ENCODE results near the gene VGLL2.

VGLL2 gene

DNA sequence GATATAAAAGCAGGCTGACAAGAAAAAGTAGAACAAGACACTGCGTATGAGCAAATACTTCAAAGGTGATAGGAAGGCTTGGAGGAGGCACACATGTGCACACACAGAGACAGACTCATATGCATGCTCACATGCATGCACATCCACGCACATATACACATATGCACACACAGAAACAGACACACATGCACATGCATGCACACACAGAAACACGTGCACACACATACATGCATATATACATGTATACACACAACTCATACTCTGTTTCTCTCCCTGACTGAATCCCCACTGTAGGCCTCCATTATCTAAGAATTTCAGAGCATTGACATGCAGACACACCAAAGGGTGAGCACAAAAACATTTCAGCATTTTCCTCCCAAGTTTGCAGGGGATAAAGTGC lies 43.7 kb downstream of the VGLL2 start:
- H3K36me3 ChIP-seq (ENCODE audit: insufficient read depth, low read length): no peaks in the 10 kb centered on the region
- H3K27me3 ChIP-seq (ENCODE audit: insufficient read depth, low read length, poor library complexity, severe bottlenecking): no peaks in the 10 kb centered on the region
- H3K9me2 ChIP-seq (replicated peaks; ENCODE audit: low read depth, low read length): no peaks in the 10 kb centered on the region
- H3F3A ChIP-seq (ENCODE audit: low read depth): no peaks in the 10 kb centered on the region
- no peaks in the 10 kb centered on the region for H3K79me2 ChIP-seq (ENCODE audit: insufficient read depth, low read length)
- no peaks in the 10 kb centered on the region for H3K9me3 ChIP-seq (ENCODE audit: insufficient read depth, low read depth, low read length)
- no peaks in the 10 kb centered on the region for H4K20me1 ChIP-seq (ENCODE audit: insufficient read depth, low read length, poor library complexity, severe bottlenecking)
- no peak for TF ChIP-seq EZH2phosphoT487 (IDR thresholded peaks at IDR 0.05; ENCODE audit: borderline replicate concordance)
- TF ChIP-seq CTCF (conservative IDR thresholded peaks at IDR 0.05; ENCODE audit: low read length): no peak
- H3K4me1 ChIP-seq (ENCODE audit: insufficient read depth, low read length, poor library complexity, severe bottlenecking): no peaks in the 10 kb centered on the region
- H3K4me2 ChIP-seq (ENCODE audit: low read depth, low read length, poor library complexity, severe bottlenecking): no peak overlapping the region
- no peak overlapping the region for H3K9ac ChIP-seq (ENCODE audit: low read depth, low read length, poor library complexity, severe bottlenecking)
- no peak overlapping the region for H3K4me3 ChIP-seq (ENCODE audit: low read length, poor library complexity, severe bottlenecking)
- H2AFZ ChIP-seq (ENCODE audit: low read length): no peak overlapping the region

DNA sequence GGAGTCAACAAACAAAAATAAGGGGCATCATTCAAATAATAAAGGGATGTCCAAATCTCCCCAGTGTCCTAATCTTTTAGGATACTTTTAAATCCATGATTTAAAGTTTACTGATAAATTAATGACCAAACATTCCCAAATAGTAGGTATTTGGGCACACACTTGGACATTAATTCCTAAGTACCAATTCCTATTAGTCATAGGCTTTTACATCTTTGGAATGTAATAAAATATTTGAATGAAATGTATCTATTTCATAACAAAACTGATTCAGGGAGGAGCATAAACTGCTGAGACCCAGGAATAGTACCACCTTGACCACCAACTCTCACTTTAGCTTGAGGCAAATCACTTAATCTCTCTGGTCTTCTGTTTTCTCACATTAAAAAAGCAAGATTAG lies 44.3 kb downstream of the VGLL2 start:
- Histone ChIP-seq H3K9me2 (replicated peaks; ENCODE audit: low read depth, low read length) (no peaks in the 10 kb centered on the region), H3F3A (ENCODE audit: low read depth) (no peaks in the 10 kb centered on the region), H3K27me3 (ENCODE audit: insufficient read depth, low read length, poor library complexity, severe bottlenecking) (no peaks in the 10 kb centered on the region), H3K4me2 (ENCODE audit: low read depth, low read length, poor library complexity, severe bottlenecking) (no peak overlapping the region), H3K9ac (ENCODE audit: low read depth, low read length, poor library complexity, severe bottlenecking) (no peak overlapping the region), H3K4me1 (ENCODE audit: insufficient read depth, low read length, poor library complexity, severe bottlenecking) (no peaks in the 10 kb centered on the region), H3K36me3 (ENCODE audit: insufficient read depth, low read length) (no peaks in the 10 kb centered on the region), H3K9me3 (ENCODE audit: insufficient read depth, low read depth, low read length) (no peaks in the 10 kb centered on the region), H4K20me1 (ENCODE audit: insufficient read depth, low read length, poor library complexity, severe bottlenecking) (no peaks in the 10 kb centered on the region), H3K4me3 (ENCODE audit: low read length, poor library complexity, severe bottlenecking) (no peak overlapping the region), H2AFZ (ENCODE audit: low read length) (no peak overlapping the region), H3K79me2 (ENCODE audit: insufficient read depth, low read length) (no peaks in the 10 kb centered on the region)
- no peak for TF ChIP-seq CTCF (conservative IDR thresholded peaks at IDR 0.05; ENCODE audit: low read length)
- no peak for TF ChIP-seq EZH2phosphoT487 (IDR thresholded peaks at IDR 0.05; ENCODE audit: borderline replicate concordance)

GRCh38 chr6:117311310-117311709 lies 46.0 kb downstream of the VGLL2 start:
- Histone ChIP-seq H3K27me3 (ENCODE audit: insufficient read depth, low read length, poor library complexity, severe bottlenecking) (no peaks in the 10 kb centered on the region), H3F3A (ENCODE audit: low read depth) (no peaks in the 10 kb centered on the region), H3K9me3 (ENCODE audit: insufficient read depth, low read depth, low read length) (no peaks in the 10 kb centered on the region), H4K20me1 (ENCODE audit: insufficient read depth, low read length, poor library complexity, severe bottlenecking) (no peaks in the 10 kb centered on the region), H3K4me1 (ENCODE audit: insufficient read depth, low read length, poor library complexity, severe bottlenecking) (no peaks in the 10 kb centered on the region), H3K79me2 (ENCODE audit: insufficient read depth, low read length) (no peaks in the 10 kb centered on the region), H2AFZ (ENCODE audit: low read length) (no peak overlapping the region), H3K4me2 (ENCODE audit: low read depth, low read length, poor library complexity, severe bottlenecking) (no peak overlapping the region), H3K9ac (ENCODE audit: low read depth, low read length, poor library complexity, severe bottlenecking) (no peak overlapping the region), H3K4me3 (ENCODE audit: low read length, poor library complexity, severe bottlenecking) (no peak overlapping the region), H3K9me2 (replicated peaks; ENCODE audit: low read depth, low read length) (no peaks in the 10 kb centered on the region), H3K36me3 (ENCODE audit: insufficient read depth, low read length) (no peaks in the 10 kb centered on the region)
- TF ChIP-seq EZH2phosphoT487 (IDR thresholded peaks at IDR 0.05; ENCODE audit: borderline replicate concordance): no peak

DNA sequence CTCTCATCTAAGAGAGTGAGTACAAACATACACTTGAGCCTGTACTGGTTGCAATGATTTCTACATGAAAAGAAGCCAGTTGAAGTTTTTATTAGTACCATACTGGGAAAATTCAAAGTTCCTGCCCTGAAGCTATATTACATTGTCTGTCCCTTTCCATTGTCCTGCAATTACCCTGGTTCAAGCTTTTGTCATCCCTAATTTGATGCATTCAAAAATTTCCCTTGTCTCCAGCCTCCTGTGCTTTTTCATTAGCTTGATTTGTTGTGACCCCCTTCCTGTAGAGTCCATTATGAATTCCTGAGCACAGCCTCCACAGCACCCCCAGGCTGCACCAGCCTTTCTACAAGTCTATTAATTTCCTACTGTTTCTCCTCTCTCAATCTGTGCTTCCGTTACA lies 46.4 kb downstream of the VGLL2 start:
- H3K4me2 ChIP-seq (ENCODE audit: low read depth, low read length, poor library complexity, severe bottlenecking): no peak overlapping the region
- H2AFZ ChIP-seq (ENCODE audit: low read length): no peak overlapping the region
- TF ChIP-seq EZH2phosphoT487 (IDR thresholded peaks at IDR 0.05; ENCODE audit: borderline replicate concordance) (no peak), CTCF (conservative IDR thresholded peaks at IDR 0.05; ENCODE audit: low read length) (no peak)
- H3K36me3 ChIP-seq (ENCODE audit: insufficient read depth, low read length): no peaks in the 10 kb centered on the region
- H3K9me2 ChIP-seq (replicated peaks; ENCODE audit: low read depth, low read length): no peaks in the 10 kb centered on the region
- H3F3A ChIP-seq (ENCODE audit: low read depth): no peaks in the 10 kb centered on the region
- H3K4me3 ChIP-seq (ENCODE audit: low read length, poor library complexity, severe bottlenecking): no peak overlapping the region
- no peaks in the 10 kb centered on the region for H3K9me3 ChIP-seq (ENCODE audit: insufficient read depth, low read depth, low read length)
- H3K79me2 ChIP-seq (ENCODE audit: insufficient read depth, low read length): no peaks in the 10 kb centered on the region
- no peak overlapping the region for H3K9ac ChIP-seq (ENCODE audit: low read depth, low read length, poor library complexity, severe bottlenecking)
- H4K20me1 ChIP-seq (ENCODE audit: insufficient read depth, low read length, poor library complexity, severe bottlenecking): no peaks in the 10 kb centered on the region
- H3K27me3 ChIP-seq (ENCODE audit: insufficient read depth, low read length, poor library complexity, severe bottlenecking): no peaks in the 10 kb centered on the region
- no peaks in the 10 kb centered on the region for H3K4me1 ChIP-seq (ENCODE audit: insufficient read depth, low read length, poor library complexity, severe bottlenecking)

Measured in Loucy (cell line).